ENCODE measurements around the gene FTH1. TPM values are rescaled to one million over a fixed set of nuclear protein-coding genes. Genes with fewer than 3 reads are reported as not detected.

FTH1 gene
- total and polyA plus RNA-seq, 2 of the 13 experiments (the other 11 are each of a cell fraction or from before 2014, with no cell fraction given), result 607 to 760 TPM

DNA sequence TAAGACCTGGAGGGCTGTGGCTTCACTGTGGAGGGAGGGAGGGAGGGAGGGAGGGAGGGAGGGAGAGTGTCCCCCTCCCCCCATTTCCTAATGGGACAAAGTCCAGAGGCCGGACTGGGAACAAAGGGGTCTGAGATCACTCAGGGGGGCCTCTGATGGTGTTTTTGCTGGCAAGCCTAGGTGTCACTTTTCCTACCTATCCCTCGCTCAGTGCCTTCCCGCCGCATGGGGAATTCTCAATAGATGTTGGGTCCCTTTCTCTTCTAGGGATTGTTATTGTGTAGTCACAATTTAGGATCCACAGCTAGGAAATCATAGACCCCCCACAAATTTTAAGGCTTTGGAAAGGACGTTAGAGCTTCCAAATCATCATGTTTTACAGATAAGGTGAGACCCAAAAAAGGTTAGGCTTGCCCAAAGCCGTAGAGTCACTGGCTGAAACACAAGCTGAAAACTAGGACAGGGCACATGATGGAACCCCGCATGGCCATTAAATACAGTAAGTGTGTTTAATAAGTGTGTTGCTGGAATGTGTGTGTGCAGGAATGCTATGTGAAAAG lies 4.8 kb upstream of the FTH1 start (continued):
- no peak; the same call in 1 of the 2 replicates for TF ChIP-seq SSRP1 (CRISPR knock-in tag; IDR thresholded peaks at IDR 0.05)
- peak; percentile 92 for TF ChIP-seq ZGPAT (CRISPR knock-in tag; IDR thresholded peaks at IDR 0.05)
- TF ChIP-seq ZNF263 (CRISPR knock-in tag; IDR thresholded peaks at IDR 0.05), result 0 out of 2 replicates have a peak, but pooled peaks have one; percentile 10
- TF ChIP-seq, protein P1, sequence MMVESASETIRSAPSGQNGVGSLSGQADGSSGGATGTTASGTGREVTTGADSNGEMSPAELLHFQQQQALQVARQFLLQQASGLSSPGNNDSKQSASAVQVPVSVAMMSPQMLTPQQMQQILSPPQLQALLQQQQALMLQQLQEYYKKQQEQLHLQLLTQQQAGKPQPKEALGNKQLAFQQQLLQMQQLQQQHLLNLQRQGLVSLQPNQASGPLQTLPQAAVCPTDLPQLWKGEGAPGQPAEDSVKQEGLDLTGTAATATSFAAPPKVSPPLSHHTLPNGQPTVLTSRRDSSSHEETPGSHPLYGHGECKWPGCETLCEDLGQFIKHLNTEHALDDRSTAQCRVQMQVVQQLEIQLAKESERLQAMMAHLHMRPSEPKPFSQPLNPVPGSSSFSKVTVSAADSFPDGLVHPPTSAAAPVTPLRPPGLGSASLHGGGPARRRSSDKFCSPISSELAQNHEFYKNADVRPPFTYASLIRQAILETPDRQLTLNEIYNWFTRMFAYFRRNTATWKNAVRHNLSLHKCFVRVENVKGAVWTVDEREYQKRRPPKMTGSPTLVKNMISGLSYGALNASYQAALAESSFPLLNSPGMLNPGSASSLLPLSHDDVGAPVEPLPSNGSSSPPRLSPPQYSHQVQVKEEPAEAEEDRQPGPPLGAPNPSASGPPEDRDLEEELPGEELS (CRISPR knock-in tag; IDR thresholded peaks at IDR 0.05), result peak; percentile 62; the same call in 1 of the 2 replicates
- no peak for TF ChIP-seq SETDB1 (CRISPR knock-in tag; IDR thresholded peaks at IDR 0.05; ENCODE audit: borderline replicate concordance)
- TF ChIP-seq TCF12 (IDR thresholded peaks at IDR 0.05), result no peak
- 0 out of 2 replicates have a peak, but pooled peaks have one; percentile 33 for TF ChIP-seq TCF12 (CRISPR knock-in tag; IDR thresholded peaks at IDR 0.05)
- no peak; the same call in none of the 2 replicates for TF ChIP-seq SOX13 (IDR thresholded peaks at IDR 0.05)
- TF ChIP-seq SOX13 (CRISPR knock-in tag; conservative IDR thresholded peaks at IDR 0.05 in 1 of 2, IDR thresholded peaks at IDR 0.05 in 1 of 2), result peak in 1 of 2 experiments; percentile 91; a peak in 2 of 4 replicates
- 0 out of 2 replicates have a peak, but pooled peaks have one; percentile 84 for TF ChIP-seq SAFB2 (CRISPR knock-in tag; IDR thresholded peaks at IDR 0.05; ENCODE audit: borderline replicate concordance, low read depth)
- 0 out of 2 replicates have a peak, but pooled peaks have one; percentile 3 for TF ChIP-seq RXRB (CRISPR knock-in tag; IDR thresholded peaks at IDR 0.05; ENCODE audit: borderline replicate concordance)
- no peak for TF ChIP-seq GATA4 (IDR thresholded peaks at IDR 0.05; ENCODE audit: borderline replicate concordance, low read depth)
- TF ChIP-seq, protein P2, sequence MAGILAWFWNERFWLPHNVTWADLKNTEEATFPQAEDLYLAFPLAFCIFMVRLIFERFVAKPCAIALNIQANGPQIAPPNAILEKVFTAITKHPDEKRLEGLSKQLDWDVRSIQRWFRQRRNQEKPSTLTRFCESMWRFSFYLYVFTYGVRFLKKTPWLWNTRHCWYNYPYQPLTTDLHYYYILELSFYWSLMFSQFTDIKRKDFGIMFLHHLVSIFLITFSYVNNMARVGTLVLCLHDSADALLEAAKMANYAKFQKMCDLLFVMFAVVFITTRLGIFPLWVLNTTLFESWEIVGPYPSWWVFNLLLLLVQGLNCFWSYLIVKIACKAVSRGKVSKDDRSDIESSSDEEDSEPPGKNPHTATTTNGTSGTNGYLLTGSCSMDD (CRISPR knock-in tag; IDR thresholded peaks at IDR 0.05), result no peak
- TF ChIP-seq ZSCAN29 (CRISPR knock-in tag; conservative IDR thresholded peaks at IDR 0.05), result no peak
- peak; percentile 58 for TF ChIP-seq CEBPG (CRISPR knock-in tag; IDR thresholded peaks at IDR 0.05)
- TF ChIP-seq, protein P3, sequence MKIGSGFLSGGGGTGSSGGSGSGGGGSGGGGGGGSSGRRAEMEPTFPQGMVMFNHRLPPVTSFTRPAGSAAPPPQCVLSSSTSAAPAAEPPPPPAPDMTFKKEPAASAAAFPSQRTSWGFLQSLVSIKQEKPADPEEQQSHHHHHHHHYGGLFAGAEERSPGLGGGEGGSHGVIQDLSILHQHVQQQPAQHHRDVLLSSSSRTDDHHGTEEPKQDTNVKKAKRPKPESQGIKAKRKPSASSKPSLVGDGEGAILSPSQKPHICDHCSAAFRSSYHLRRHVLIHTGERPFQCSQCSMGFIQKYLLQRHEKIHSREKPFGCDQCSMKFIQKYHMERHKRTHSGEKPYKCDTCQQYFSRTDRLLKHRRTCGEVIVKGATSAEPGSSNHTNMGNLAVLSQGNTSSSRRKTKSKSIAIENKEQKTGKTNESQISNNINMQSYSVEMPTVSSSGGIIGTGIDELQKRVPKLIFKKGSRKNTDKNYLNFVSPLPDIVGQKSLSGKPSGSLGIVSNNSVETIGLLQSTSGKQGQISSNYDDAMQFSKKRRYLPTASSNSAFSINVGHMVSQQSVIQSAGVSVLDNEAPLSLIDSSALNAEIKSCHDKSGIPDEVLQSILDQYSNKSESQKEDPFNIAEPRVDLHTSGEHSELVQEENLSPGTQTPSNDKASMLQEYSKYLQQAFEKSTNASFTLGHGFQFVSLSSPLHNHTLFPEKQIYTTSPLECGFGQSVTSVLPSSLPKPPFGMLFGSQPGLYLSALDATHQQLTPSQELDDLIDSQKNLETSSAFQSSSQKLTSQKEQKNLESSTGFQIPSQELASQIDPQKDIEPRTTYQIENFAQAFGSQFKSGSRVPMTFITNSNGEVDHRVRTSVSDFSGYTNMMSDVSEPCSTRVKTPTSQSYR (CRISPR knock-in tag; IDR thresholded peaks at IDR 0.05; ENCODE audit: borderline replicate concordance), result peak; percentile 88
- peak; percentile 31; the same call in 1 of the 2 replicates for TF ChIP-seq ZNF335 (CRISPR knock-in tag; IDR thresholded peaks at IDR 0.05)
- peak; percentile 39; the same call in 1 of the 2 replicates for TF ChIP-seq SAP130 (CRISPR knock-in tag; IDR thresholded peaks at IDR 0.05; ENCODE audit: low read depth)
- TF ChIP-seq SNAI1 (CRISPR knock-in tag; IDR thresholded peaks at IDR 0.05; ENCODE audit: borderline replicate concordance), result 0 out of 2 replicates have a peak, but pooled peaks have one; percentile 15
- TF ChIP-seq, protein P4, sequence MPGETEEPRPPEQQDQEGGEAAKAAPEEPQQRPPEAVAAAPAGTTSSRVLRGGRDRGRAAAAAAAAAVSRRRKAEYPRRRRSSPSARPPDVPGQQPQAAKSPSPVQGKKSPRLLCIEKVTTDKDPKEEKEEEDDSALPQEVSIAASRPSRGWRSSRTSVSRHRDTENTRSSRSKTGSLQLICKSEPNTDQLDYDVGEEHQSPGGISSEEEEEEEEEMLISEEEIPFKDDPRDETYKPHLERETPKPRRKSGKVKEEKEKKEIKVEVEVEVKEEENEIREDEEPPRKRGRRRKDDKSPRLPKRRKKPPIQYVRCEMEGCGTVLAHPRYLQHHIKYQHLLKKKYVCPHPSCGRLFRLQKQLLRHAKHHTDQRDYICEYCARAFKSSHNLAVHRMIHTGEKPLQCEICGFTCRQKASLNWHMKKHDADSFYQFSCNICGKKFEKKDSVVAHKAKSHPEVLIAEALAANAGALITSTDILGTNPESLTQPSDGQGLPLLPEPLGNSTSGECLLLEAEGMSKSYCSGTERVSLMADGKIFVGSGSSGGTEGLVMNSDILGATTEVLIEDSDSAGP (CRISPR knock-in tag; IDR thresholded peaks at IDR 0.05; ENCODE audit: borderline replicate concordance), result 0 out of 2 replicates have a peak, but pooled peaks have one; percentile 26

Data from HepG2 (cell line).